ENCODE measurements around the gene SEC23B. TPM values are rescaled to one million over a fixed set of nuclear protein-coding genes. Genes with fewer than 3 reads are reported as not detected.

Gene SEC23B
- total and polyA plus RNA-seq, 2 of the 8 experiments (the other 6 are each of a cell fraction or from before 2014, with no cell fraction given) = 53.3 to 62.8 TPM

GRCh38 chr20:18548465-18548864, 40.7 kb downstream of the SEC23B start (continued):
- TF ChIP-seq ATF3 (IDR thresholded peaks at IDR 0.05; ENCODE audit: insufficient read depth, low read depth, low read length) (no peak), PHF8 (conservative IDR thresholded peaks at IDR 0.05; ENCODE audit: low read depth, low read length) (no peak), TBP (IDR thresholded peaks at IDR 0.05; ENCODE audit: low read depth, low read length) (no peak), POLR2AphosphoS5 (IDR thresholded peaks at IDR 0.05; ENCODE audit: low read depth, low read length) (no peak)

All from H1 (cell line).